Heart left ventricle (tissue), 13 donors: ENCODE data around the gene NDP.

Experiments used
- POLR2A ChIP-seq, 2 donors: fragments of 450-650 bp; IDR thresholded peaks; one replicate each; pipeline ENCODE4 v1.6.1; 2017; ENCODE audit warnings: antibody characterized with exemption in 2 of 2, mild to moderate bottlenecking in 2 of 2, moderate library complexity in 2 of 2
- TF ChIP-seq, protein P1 (sequence below), 12 donors: fragments of 200-600 bp; sonication (generic) in 4 of 12; IDR thresholded peaks; one replicate each; pipeline versions ENCODE4 v1.5.0 to v1.8.0; 2018 to 2022; ENCODE audit warnings: antibody characterized with exemption in 12 of 12, mild to moderate bottlenecking in 5 of 12
- donor health status: ischemic (EF 13 %, LVEDD 7.1; RV severe dilation, severe dysfunction).
- donor health status: DM: no; HTN: yes; CAD: no.
- donor health status: DM: no; HTN: no; CAD: no.
- donor health status: ischemic (EF 25% LVEDD 6.9; RV normal size, moderate dysfunction).
- donor health status: ischemic (EF 25% LVEDD 5.7; RV mildly dilated, moderate dysfunction).
- donor health status: ischemic (EF 35%, LVEDD 5.7; RV mildly dilated, moderate dysfunction).
- donor health status: nonischemic (EF 11% LVEDD 7.7; RV severe dilation, severe dysfunction).
- donor health status: DM: yes; HTN: yes; CAD: no.
- donor health status: PGD.
- donor health status: ischemic (EF 29% LVEDD 5.4; RV normal size, mild dysfunction).
- donor health status: nonischemic (EF 23%, LVEDD 6.1; RV moderate dilation, normal function).

DNA sequence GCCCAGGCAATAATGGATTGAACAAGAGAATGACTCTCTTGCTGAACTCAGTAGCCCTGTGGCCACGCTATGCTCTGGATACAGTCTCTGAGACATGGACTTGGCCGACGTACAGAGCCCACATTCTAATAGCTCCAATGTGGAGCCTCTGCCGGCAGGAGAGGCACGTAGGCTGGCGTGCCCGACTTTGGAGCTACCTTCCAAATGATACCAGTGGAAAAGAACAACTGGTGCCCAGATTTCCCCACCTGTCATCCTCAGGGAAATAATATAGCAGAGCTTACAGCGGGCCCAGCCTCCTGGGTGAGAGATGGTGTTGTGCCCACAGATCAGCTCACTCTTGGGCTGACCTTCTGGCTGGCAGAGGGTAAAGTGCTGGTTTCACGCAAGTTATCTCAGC is 10.6 kb downstream of the NDP start:
- TF ChIP-seq, protein P1, sequence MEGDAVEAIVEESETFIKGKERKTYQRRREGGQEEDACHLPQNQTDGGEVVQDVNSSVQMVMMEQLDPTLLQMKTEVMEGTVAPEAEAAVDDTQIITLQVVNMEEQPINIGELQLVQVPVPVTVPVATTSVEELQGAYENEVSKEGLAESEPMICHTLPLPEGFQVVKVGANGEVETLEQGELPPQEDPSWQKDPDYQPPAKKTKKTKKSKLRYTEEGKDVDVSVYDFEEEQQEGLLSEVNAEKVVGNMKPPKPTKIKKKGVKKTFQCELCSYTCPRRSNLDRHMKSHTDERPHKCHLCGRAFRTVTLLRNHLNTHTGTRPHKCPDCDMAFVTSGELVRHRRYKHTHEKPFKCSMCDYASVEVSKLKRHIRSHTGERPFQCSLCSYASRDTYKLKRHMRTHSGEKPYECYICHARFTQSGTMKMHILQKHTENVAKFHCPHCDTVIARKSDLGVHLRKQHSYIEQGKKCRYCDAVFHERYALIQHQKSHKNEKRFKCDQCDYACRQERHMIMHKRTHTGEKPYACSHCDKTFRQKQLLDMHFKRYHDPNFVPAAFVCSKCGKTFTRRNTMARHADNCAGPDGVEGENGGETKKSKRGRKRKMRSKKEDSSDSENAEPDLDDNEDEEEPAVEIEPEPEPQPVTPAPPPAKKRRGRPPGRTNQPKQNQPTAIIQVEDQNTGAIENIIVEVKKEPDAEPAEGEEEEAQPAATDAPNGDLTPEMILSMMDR (IDR thresholded peaks at IDR 0.05) = no peak
- TF ChIP-seq POLR2A (IDR thresholded peaks at IDR 0.05) = no peak
